HepG2 (cell line): ENCODE results near the gene HDGFL2. TPM values are rescaled to one million over a fixed set of nuclear protein-coding genes. Genes with fewer than 3 reads are reported as not detected.

ENCODE experiments used
- BCLAF1 ChIP-seq: fragments of 450-650 bp; IDR thresholded peaks from 2 replicates; pipeline ENCODE4 v1.6.1; 2017; ENCODE audit warnings: mild to moderate bottlenecking
- FOXA1 ChIP-seq, 2 experiments: fragments of 450-650 bp in 1 of 2; sonication (generic) in 1 of 2; formaldehyde crosslinking in 1 of 2; IDR thresholded peaks; 2 replicates each; pipeline versions ENCODE4 v1.4.0 to v1.6.1; 2016 to 2020; ENCODE audit warnings: missing genetic modification reagents in 1 of 2
- TIGD3 ChIP-seq: sonication (generic); formaldehyde crosslinking; IDR thresholded peaks from 2 replicates; pipeline ENCODE4 v1.5.1; 2020; ENCODE audit warnings: mild to moderate bottlenecking, missing genetic modification reagents, borderline replicate concordance
- ZBTB33 ChIP-seq: sonication (generic); formaldehyde crosslinking; IDR thresholded peaks from 2 replicates; pipeline ENCODE4 v1.4.0; 2020; ENCODE audit warnings: missing genetic modification reagents
- ZNF20 ChIP-seq: sonication (generic); formaldehyde crosslinking; IDR thresholded peaks from 2 replicates; pipeline ENCODE4 v1.4.0; 2020; ENCODE audit warnings: mild to moderate bottlenecking, moderate library complexity, missing genetic modification reagents
- ZNF609 ChIP-seq: sonication (generic); formaldehyde crosslinking; IDR thresholded peaks from 2 replicates; pipeline ENCODE4 v1.4.0; 2020; ENCODE audit warnings: mild to moderate bottlenecking, missing genetic modification reagents, borderline replicate concordance
- ZNF687 ChIP-seq: sonication (generic); formaldehyde crosslinking; IDR thresholded peaks from 2 replicates; pipeline ENCODE4 v1.5.1; 2020; ENCODE audit warnings: mild to moderate bottlenecking, missing genetic modification reagents, moderate library complexity
- ZNF781 ChIP-seq: sonication (generic); formaldehyde crosslinking; IDR thresholded peaks from 2 replicates; pipeline ENCODE4 v1.5.1; 2020; ENCODE audit warnings: borderline replicate concordance, mild to moderate bottlenecking, missing genetic modification reagents; ENCODE audit errors: not compliant biosample characterization
- polyA plus RNA-seq, 8 experiments: library from polyadenylated mRNA; depleted of rRNA in 3 of 8; stranded (reverse) in 7 of 8; unstranded in 1 of 8; fragments of >200 nt; fragmentation: Illumina TruSeq in 4 of 8; extraction: Trizol in 4 of 8; gene quantifications; 2 replicates each; pipeline versions ENCODE4 v1.2.1 to v1.2.3, GENCODE V29; 2011 to 2016; ENCODE audit warnings: low read depth in 4 of 8, missing spikeins in 1 of 8, mixed read lengths in 1 of 8; ENCODE audit not compliant: insufficient read depth in 1 of 8
- total RNA-seq, 5 experiments: library from RNA; depleted of rRNA; stranded (reverse); fragments of >200 nt; fragmentation: Illumina TruSeq; extraction: Trizol; gene quantifications; 2 replicates each; pipeline ENCODE4 v1.2.3, GENCODE V29; 2016; ENCODE audit warnings: low read depth in 1 of 5

HDGFL2 gene
- total and polyA plus RNA-seq, 2 of the 13 experiments (the other 11 are each of a cell fraction or from before 2014, with no cell fraction given), result 20.0 to 51.1 TPM

GRCh38 chr19:4448147-4448985 lies 23.7 kb upstream of the HDGFL2 start (continued):
- TF ChIP-seq ZNF609 (CRISPR knock-in tag) (no peak), ZNF20 (CRISPR knock-in tag) (no peak), FOXA1 (IDR thresholded peaks at IDR 0.05) (no peak), FOXA1 (CRISPR knock-in tag; IDR thresholded peaks at IDR 0.05) (peak; percentile 34; the same call in 1 of the 2 replicates), ZNF687 (CRISPR knock-in tag) (peak; percentile 45), ZBTB33 (CRISPR knock-in tag) (peak; percentile 83; the same call in 1 of the 2 replicates), ZNF781 (no peak), BCLAF1 (no peak), TIGD3 (CRISPR knock-in tag) (no peak)
